B cell (primary cell): ENCODE data around the gene PPP4R1. TPM values are rescaled to one million over a fixed set of nuclear protein-coding genes. Genes with fewer than 3 reads are reported as not detected.

Experiments used
- ATAC-seq: fragments of 200-7000 bp; cut with Tn5 transposase; one replicate; pipeline ENCODE4 v1.10.0; 2021; ENCODE audit warnings: low read depth, mild to moderate bottlenecking, moderate number of reproducible peaks, moderate library complexity
- CTCF ChIA-PET: fragments of 350-600 bp; sonication (Branson Sonifier 250); formaldehyde crosslinking; loops from one replicate; lab custom pipeline; 2021; ENCODE audit warnings: antibody characterized with exemption, inconsistent platforms; lab: Charles Lee
- POLR2A ChIA-PET: fragments of 350-600 bp; sonication (Branson Sonifier 250); formaldehyde crosslinking; loops from one replicate; lab custom pipeline; 2021; ENCODE audit warnings: antibody characterized with exemption; lab: Charles Lee
- DNase-seq: peaks from one replicate; pipeline ENCODE4 v3.0.0; 2013
- H2AFZ ChIP-seq: 2 replicates; pipeline ENCODE4 v1.6.1; 2012; ENCODE audit warnings: mild to moderate bottlenecking, low read depth, low read length; ENCODE audit not compliant: insufficient read depth, poor library complexity, severe bottlenecking
- H3K27ac ChIP-seq, 2 donors: 1 replicate in 1 of 2; 2 replicates in 1 of 2; pipeline ENCODE4 v1.5.1; 2012 to 2013; ENCODE audit warnings: low read length in 2 of 2, mild to moderate bottlenecking in 2 of 2, moderate library complexity in 1 of 2
- H3K27me3 ChIP-seq, 4 experiments: fragments of 200-600 bp in 1 of 4; sonication (generic) in 1 of 4; replicated peaks in 1 of 4; 1 replicate in 2 of 4; 2 replicates in 2 of 4; pipeline versions ENCODE4 v1.6.1 to v1.7.0; 2013 to 2016; ENCODE audit warnings: low read length in 3 of 4, mild to moderate bottlenecking in 2 of 4, mixed read lengths in 1 of 4, moderate library complexity in 1 of 4; ENCODE audit not compliant: insufficient read depth in 4 of 4, control insufficient read depth in 3 of 4; ENCODE audit errors: control extremely low read depth in 1 of 4
- H3K36me3 ChIP-seq, 2 experiments: replicated peaks in 1 of 2; 1 replicate in 1 of 2; 2 replicates in 1 of 2; pipeline versions ENCODE4 v1.6.1 to v1.7.1; 2013; ENCODE audit warnings: low read length in 1 of 2; ENCODE audit not compliant: insufficient read depth in 2 of 2, control insufficient read depth in 1 of 2; ENCODE audit errors: control extremely low read depth in 1 of 2, extremely low read depth in 1 of 2
- H3K4me1 ChIP-seq, 2 donors: fragments of 200-600 bp in 1 of 2; sonication (generic) in 1 of 2; 1 replicate in 1 of 2; 2 replicates in 1 of 2; pipeline versions ENCODE4 v1.5.1 to v1.6.1; 2013 to 2017; ENCODE audit warnings: low read length in 2 of 2; ENCODE audit not compliant: control insufficient read depth in 2 of 2, insufficient read depth in 2 of 2
- H3K4me2 ChIP-seq: replicated peaks from 2 replicates; pipeline ENCODE3; 2012; ENCODE audit warnings: mild to moderate bottlenecking, low read depth, low read length; ENCODE audit not compliant: poor library complexity, severe bottlenecking
- H3K4me3 ChIP-seq, 5 experiments: fragments of 200-600 bp in 1 of 5; sonication (generic) in 1 of 5; 1 replicate in 3 of 5; 2 replicates in 2 of 5; pipeline versions ENCODE4 v1.5.1 to v1.7.0; 2011 to 2016; ENCODE audit warnings: low read length in 4 of 5, mild to moderate bottlenecking in 4 of 5, low read depth in 2 of 5, control low read depth in 1 of 5, moderate library complexity in 1 of 5; ENCODE audit not compliant: insufficient read depth in 1 of 5; ENCODE audit errors: control extremely low read depth in 1 of 5, extremely low read depth in 1 of 5
- H3K79me2 ChIP-seq: fragments of 200-600 bp; sonication (generic); one replicate; pipeline ENCODE4 v1.6.0; 2016; ENCODE audit warnings: low read length; ENCODE audit not compliant: control insufficient read depth, insufficient read depth
- H3K9ac ChIP-seq: fragments of 200-600 bp; sonication (generic); 2 replicates; pipeline ENCODE4 v1.6.1; 2017; ENCODE audit warnings: mild to moderate bottlenecking, low read length, moderate library complexity
- H3K9me3 ChIP-seq, 3 donors: one replicate each; pipeline versions ENCODE4 v1.6.1 to v1.7.1; 2013; ENCODE audit warnings: low read length in 2 of 3; ENCODE audit not compliant: control insufficient read depth in 2 of 3, insufficient read depth in 1 of 3; ENCODE audit errors: control extremely low read depth in 1 of 3
- H4K20me1 ChIP-seq: 2 replicates; pipeline ENCODE4 v1.6.0; 2012; ENCODE audit warnings: mild to moderate bottlenecking, low read length; ENCODE audit not compliant: insufficient read depth, control insufficient read depth, poor library complexity, severe bottlenecking
- H3K27ac Mint-ChIP-seq: one replicate; pipeline ENCODE4 v1.8.0; 2021; ENCODE audit warnings: mixed read lengths
- H3K27me3 Mint-ChIP-seq: one replicate; pipeline ENCODE4 v1.8.0; 2021; ENCODE audit warnings: mixed read lengths
- H3K4me1 Mint-ChIP-seq: one replicate; pipeline ENCODE4 v1.8.0; 2021; ENCODE audit warnings: mixed read lengths
- H3K4me3 Mint-ChIP-seq: one replicate; pipeline ENCODE4 v1.8.0; 2021; ENCODE audit warnings: mixed read lengths
- H3K9me3 Mint-ChIP-seq: one replicate; pipeline ENCODE4 v1.8.0; 2022; ENCODE audit warnings: mixed read lengths; ENCODE audit not compliant: insufficient read depth
- EZH2 ChIP-seq: IDR thresholded peaks from 2 replicates; pipeline ENCODE4 v1.6.1; 2012; ENCODE audit warnings: borderline replicate concordance, low read depth, mild to moderate bottlenecking, moderate library complexity, low read length; ENCODE audit not compliant: insufficient read depth, poor library complexity, severe bottlenecking
- WGBS: methylation state at CpG from one replicate; pipeline ENCODE4 v1.1.5; 2013; ENCODE audit warnings: missing lambda C conversion rate; ENCODE audit not compliant: insufficient coverage; 5-methylcytosine and 5-hydroxymethylcytosine counted together
- intact Hi-C: fragments of 100-400 bp; cut with micrococcal nuclease; formaldehyde crosslinking; loops from one replicate; pipeline ENCODE4 v1.10.0; 2022
- polyA plus RNA-seq: library from polyadenylated mRNA; depleted of rRNA; stranded (reverse); fragments of >200 nt; gene quantifications from 2 replicates; pipeline ENCODE4 v1.2.3, GENCODE V29; 2012
- total RNA-seq, 2 donors: library from RNA; stranded (reverse); fragments of 120-200 nt in 1 of 2; gene quantifications; 1 replicate in 1 of 2; 2 replicates in 1 of 2; pipeline versions ENCODE4 v1.2.3 to v1.2.4, GENCODE V29; 2013 to 2022
- TF ChIP-seq, protein P1 (sequence below): fragments of 200-600 bp; IDR thresholded peaks from one replicate; pipeline ENCODE4 v1.8.0; 2022; ENCODE audit warnings: antibody characterized with exemption, mild to moderate bottlenecking

Gene PPP4R1
- total and polyA plus RNA-seq, 2 donors (not counting 1 experiment from before 2014, with no cell fraction given) = 33.4 to 57.1 TPM

DNA sequence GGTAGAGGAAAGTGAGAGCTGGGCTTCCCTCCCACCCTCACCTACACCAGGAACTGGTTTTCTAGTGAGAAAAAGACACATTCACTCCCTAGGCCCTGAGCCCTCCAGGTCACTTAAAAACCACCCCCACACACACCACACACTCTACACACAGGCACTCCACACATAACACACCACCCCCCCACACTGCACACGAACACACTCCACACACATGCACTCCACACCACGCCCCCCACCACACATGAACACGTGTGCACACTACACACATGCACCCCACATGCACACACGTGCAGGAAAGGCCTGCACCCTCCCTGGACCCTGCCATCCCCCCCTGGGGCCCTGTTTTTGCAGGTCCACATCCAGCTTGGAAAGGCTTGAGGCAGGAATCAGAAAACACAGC lies 71.4 kb downstream of the PPP4R1 start:
- POLR2A ChIA-PET = no interaction called here
- WGBS = 94% methylated on average over 2 of the region's 4 CpGs
- DNase-seq (no peak), ATAC-seq (no peak)
- H3K4me1 Mint-ChIP-seq = no peaks in the 10 kb centered on the region
- no peaks in the 10 kb centered on the region for H3K9me3 ChIP-seq
- H3K79me2 ChIP-seq = no peaks in the 10 kb centered on the region
- TF ChIP-seq, protein P1, sequence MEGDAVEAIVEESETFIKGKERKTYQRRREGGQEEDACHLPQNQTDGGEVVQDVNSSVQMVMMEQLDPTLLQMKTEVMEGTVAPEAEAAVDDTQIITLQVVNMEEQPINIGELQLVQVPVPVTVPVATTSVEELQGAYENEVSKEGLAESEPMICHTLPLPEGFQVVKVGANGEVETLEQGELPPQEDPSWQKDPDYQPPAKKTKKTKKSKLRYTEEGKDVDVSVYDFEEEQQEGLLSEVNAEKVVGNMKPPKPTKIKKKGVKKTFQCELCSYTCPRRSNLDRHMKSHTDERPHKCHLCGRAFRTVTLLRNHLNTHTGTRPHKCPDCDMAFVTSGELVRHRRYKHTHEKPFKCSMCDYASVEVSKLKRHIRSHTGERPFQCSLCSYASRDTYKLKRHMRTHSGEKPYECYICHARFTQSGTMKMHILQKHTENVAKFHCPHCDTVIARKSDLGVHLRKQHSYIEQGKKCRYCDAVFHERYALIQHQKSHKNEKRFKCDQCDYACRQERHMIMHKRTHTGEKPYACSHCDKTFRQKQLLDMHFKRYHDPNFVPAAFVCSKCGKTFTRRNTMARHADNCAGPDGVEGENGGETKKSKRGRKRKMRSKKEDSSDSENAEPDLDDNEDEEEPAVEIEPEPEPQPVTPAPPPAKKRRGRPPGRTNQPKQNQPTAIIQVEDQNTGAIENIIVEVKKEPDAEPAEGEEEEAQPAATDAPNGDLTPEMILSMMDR = no peak
- TF ChIP-seq EZH2 = no peak
- no peak overlapping the region for H2AFZ ChIP-seq
- no peak overlapping the region for H3K27ac ChIP-seq
- CTCF ChIA-PET = no interaction called here
- H3K27me3 Mint-ChIP-seq = no peaks in the 10 kb centered on the region
- no peak overlapping the region for H3K27ac Mint-ChIP-seq
- H3K36me3 ChIP-seq = peaks cover 6 to 30% of the 10 kb centered on the region in 2 experiments
- no peak overlapping the region for H3K4me2 ChIP-seq
- no peak overlapping the region for H3K9ac ChIP-seq
- H3K4me1 ChIP-seq = no peaks in the 10 kb centered on the region
- H4K20me1 ChIP-seq = no peaks in the 10 kb centered on the region
- intact Hi-C loops = no loop called here
- no peak overlapping the region for H3K4me3 ChIP-seq
- H3K27me3 ChIP-seq = no peaks in the 10 kb centered on the region
- no peak overlapping the region for H3K4me3 Mint-ChIP-seq
- no peaks in the 10 kb centered on the region for H3K9me3 Mint-ChIP-seq

DNA sequence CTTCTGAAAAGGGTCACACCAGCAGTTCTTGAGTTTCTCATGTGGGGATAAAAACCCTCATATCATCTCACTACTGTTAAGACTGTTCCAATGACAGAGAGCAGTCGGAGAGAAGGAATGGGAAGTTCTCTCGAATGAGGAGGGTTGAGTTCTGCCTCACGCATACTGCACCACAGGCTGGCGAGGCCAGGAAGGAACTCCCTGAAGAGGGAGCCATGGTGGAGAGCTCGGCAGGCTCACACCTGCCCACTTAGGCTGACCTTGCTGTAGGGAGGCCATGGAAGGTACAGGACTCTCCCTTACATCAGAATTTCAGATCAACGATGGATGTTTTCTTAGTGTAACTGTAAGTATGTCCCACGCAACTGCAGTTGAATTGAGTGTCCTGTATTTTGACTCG lies 74.4 kb downstream of the PPP4R1 start:
- H4K20me1 ChIP-seq = no peaks in the 10 kb centered on the region
- Mint-ChIP-seq H3K4me1 (no peaks in the 10 kb centered on the region), H3K4me3 (no peak overlapping the region), H3K27me3 (no peaks in the 10 kb centered on the region), H3K27ac (no peak overlapping the region), H3K9me3 (no peaks in the 10 kb centered on the region)
- no peaks in the 10 kb centered on the region for H3K4me1 ChIP-seq
- ChIA-PET CTCF (no interaction called here), POLR2A (no interaction called here)
- no peak overlapping the region for H3K4me2 ChIP-seq
- intact Hi-C loops = no loop called here
- no peak for DNase-seq
- no peaks in the 10 kb centered on the region for H3K9me3 ChIP-seq
- WGBS = 96% methylated on average over 7 of the region's 8 CpGs
- TF ChIP-seq EZH2 = no peak
- TF ChIP-seq, protein P1 = no peak
- H3K9ac ChIP-seq = no peak overlapping the region
- H3K27ac ChIP-seq = no peak overlapping the region
- no peaks in the 10 kb centered on the region for H3K79me2 ChIP-seq
- H3K27me3 ChIP-seq = no peaks in the 10 kb centered on the region
- no peak overlapping the region for H2AFZ ChIP-seq
- no peak for ATAC-seq
- H3K36me3 ChIP-seq = peaks cover 2 to 33% of the 10 kb centered on the region in 2 experiments
- no peak overlapping the region for H3K4me3 ChIP-seq
